ENCODE measurements around the gene CIBAR2.

GRCh38 chr16:85110105-85110504, 2.2 kb downstream of the CIBAR2 start:
- TF ChIP-seq CTCF (IDR thresholded peaks at IDR 0.05 in 8 of 11, conservative IDR thresholded peaks at IDR 0.05 in 3 of 11) (no peak), POLR2A (IDR thresholded peaks at IDR 0.05) (no peak), POLR2AphosphoS5 (IDR thresholded peaks at IDR 0.05) (no peak)
